K562 (cell line): ENCODE data around the gene FPR1. TPM values are rescaled to one million over a fixed set of nuclear protein-coding genes. Genes with fewer than 3 reads are reported as not detected.
A peak's percentile ranks its signal among the peaks of the same experiment; 100 is the strongest.

ENCODE experiments used
- ARHGAP35 ChIP-seq: fragments of 450-650 bp; IDR thresholded peaks from 2 replicates; pipeline ENCODE4 v1.6.1; 2018; ENCODE audit not compliant: partially characterized antibody
- CBFB ChIP-seq: sonication (generic); formaldehyde crosslinking; IDR thresholded peaks from 2 replicates; pipeline ENCODE4 v1.4.0; 2020; ENCODE audit warnings: mild to moderate bottlenecking, missing genetic modification reagents
- CBX8 ChIP-seq: fragments of 200-600 bp; sonication (generic); IDR thresholded peaks from 2 replicates; pipeline ENCODE4 v1.6.1; 2012; ENCODE audit warnings: borderline replicate concordance, mixed run types, low read depth, mild to moderate bottlenecking, moderate library complexity, mixed read lengths, low read length, control low read depth, inconsistent platforms; ENCODE audit not compliant: poor library complexity, severe bottlenecking; ENCODE audit errors: extremely low read depth
- FOXK1 ChIP-seq: sonication (generic); formaldehyde crosslinking; IDR thresholded peaks from 2 replicates; pipeline ENCODE4 v1.8.0; 2022; ENCODE audit warnings: missing genetic modification reagents, mild to moderate bottlenecking, borderline replicate concordance
- HEY1 ChIP-seq: fragments of 250-450 bp; sonication (Bioruptor Pico); IDR thresholded peaks from 2 replicates; pipeline ENCODE4 v1.5.0; 2020; ENCODE audit warnings: mild to moderate bottlenecking, moderate library complexity, borderline replicate concordance
- IFI16 ChIP-seq: fragments of 250-450 bp; sonication (Bioruptor Pico); IDR thresholded peaks from 2 replicates; pipeline ENCODE4 v2.1.2; 2022; ENCODE audit warnings: mild to moderate bottlenecking, inconsistent platforms
- L3MBTL2 ChIP-seq: fragments of 450-650 bp; IDR thresholded peaks from 2 replicates; pipeline ENCODE4 v1.6.1; 2016; ENCODE audit warnings: mild to moderate bottlenecking, moderate library complexity
- LEF1 ChIP-seq: fragments of 450-650 bp; IDR thresholded peaks from 2 replicates; pipeline ENCODE4 v1.6.1; 2016; ENCODE audit warnings: mild to moderate bottlenecking
- MECOM ChIP-seq: fragments of 250-450 bp; sonication (Bioruptor Pico); IDR thresholded peaks from 2 replicates; pipeline ENCODE4 v1.8.0; 2022; ENCODE audit warnings: inconsistent platforms
- PML ChIP-seq: IDR thresholded peaks from 2 replicates; pipeline ENCODE4 v1.6.1; 2012; ENCODE audit warnings: low read length, inconsistent platforms
- RB1 ChIP-seq: fragments of 450-650 bp; IDR thresholded peaks from 2 replicates; pipeline ENCODE4 v1.6.1; 2017; ENCODE audit warnings: low read depth, mild to moderate bottlenecking
- RFX1 ChIP-seq: fragments of 450-650 bp; IDR thresholded peaks from 2 replicates; pipeline ENCODE4 v1.6.1; 2016; ENCODE audit warnings: mild to moderate bottlenecking, moderate library complexity
- SIN3A ChIP-seq, 2 experiments: fragments of 150-350 bp in 1 of 2; IDR thresholded peaks; 2 replicates each; pipeline ENCODE4 v1.6.1; 2011 to 2016; ENCODE audit warnings: borderline replicate concordance in 2 of 2, low read depth in 2 of 2, low read length in 2 of 2, mild to moderate bottlenecking in 2 of 2, moderate library complexity in 2 of 2; ENCODE audit not compliant: control insufficient read depth in 1 of 2
- SREBF1 ChIP-seq: fragments of 150-350 bp; IDR thresholded peaks from 2 replicates; pipeline ENCODE4 v1.6.1; 2014; ENCODE audit warnings: antibody characterized with exemption, low read depth, low read length, borderline replicate concordance
- TAF1 ChIP-seq: IDR thresholded peaks from 2 replicates; pipeline ENCODE4 v1.6.1; 2011; ENCODE audit warnings: mild to moderate bottlenecking, low read length, moderate library complexity; ENCODE audit not compliant: insufficient read depth, control insufficient read depth, severe bottlenecking; ENCODE audit errors: extremely low read depth
- TCFL5 ChIP-seq: fragments of 250-450 bp; sonication (Bioruptor Pico); conservative IDR thresholded peaks from 2 replicates; pipeline ENCODE4 v1.6.1; 2021; ENCODE audit warnings: mild to moderate bottlenecking, moderate library complexity, matching md5 sums
- ZBTB7A ChIP-seq: IDR thresholded peaks from 2 replicates; pipeline ENCODE4 v1.6.1; 2011; ENCODE audit warnings: low read depth, mild to moderate bottlenecking, low read length, moderate library complexity, borderline replicate concordance; ENCODE audit not compliant: control insufficient read depth
- ZBTB8A ChIP-seq: fragments of 450-650 bp; IDR thresholded peaks from 2 replicates; pipeline ENCODE4 v1.6.1; 2018; ENCODE audit warnings: mild to moderate bottlenecking, moderate library complexity; ENCODE audit not compliant: partially characterized antibody
- ZC3H8 ChIP-seq: fragments of 450-650 bp; IDR thresholded peaks from 2 replicates; pipeline ENCODE4 v1.6.1; 2017
- ZNF217 ChIP-seq: sonication (generic); formaldehyde crosslinking; IDR thresholded peaks from 2 replicates; pipeline ENCODE4 v1.8.0; 2022; ENCODE audit warnings: mild to moderate bottlenecking, missing genetic modification reagents
- polyA plus RNA-seq, 8 experiments: library from polyadenylated mRNA; depleted of rRNA in 4 of 8; stranded (reverse) in 5 of 8; unstranded in 3 of 8; fragments of >200 nt; fragmentation: Nextera tagmentation in 2 of 8; fragmentation: Illumina TruSeq in 1 of 8; extraction: Ambion mirVana in 2 of 8; extraction: Trizol in 1 of 8; gene quantifications; 2 replicates each; pipeline versions ENCODE4 v1.2.1 to v1.2.3, GENCODE V29; 2011 to 2014; ENCODE audit warnings: inconsistent platforms in 1 of 8, missing spikeins in 1 of 8
- total RNA-seq, 7 experiments: library from RNA; depleted of rRNA in 6 of 7; stranded (reverse); fragments of >200 nt in 6 of 7; fragmentation: Illumina TruSeq in 2 of 7; extraction: Trizol in 2 of 7; gene quantifications; 2 replicates each; pipeline versions ENCODE4 v1.2.1 to v1.2.3, GENCODE V29; 2011 to 2021; ENCODE audit warnings: low replicate concordance in 1 of 7
- TF ChIP-seq, protein P1 (sequence below): fragments of 450-650 bp; IDR thresholded peaks from 2 replicates; pipeline ENCODE4 v1.6.1; 2018; ENCODE audit not compliant: partially characterized antibody
- TF ChIP-seq, protein P2 (sequence below): sonication (generic); formaldehyde crosslinking; IDR thresholded peaks from 2 replicates; pipeline ENCODE4 v1.8.1; 2023; ENCODE audit warnings: mild to moderate bottlenecking, missing genetic modification reagents
- TF ChIP-seq, protein P3 (sequence below): fragments of 450-650 bp; formaldehyde crosslinking; IDR thresholded peaks from 2 replicates; pipeline ENCODE4 v1.4.0; 2020; ENCODE audit warnings: mild to moderate bottlenecking, moderate library complexity

Gene FPR1
- total and polyA plus RNA-seq, 9 of the 15 experiments (the other 6 are each of a cell fraction or from before 2014, with no cell fraction given) = 0.06 to 0.25 (median 0.14) TPM; not detected in 4

DNA sequence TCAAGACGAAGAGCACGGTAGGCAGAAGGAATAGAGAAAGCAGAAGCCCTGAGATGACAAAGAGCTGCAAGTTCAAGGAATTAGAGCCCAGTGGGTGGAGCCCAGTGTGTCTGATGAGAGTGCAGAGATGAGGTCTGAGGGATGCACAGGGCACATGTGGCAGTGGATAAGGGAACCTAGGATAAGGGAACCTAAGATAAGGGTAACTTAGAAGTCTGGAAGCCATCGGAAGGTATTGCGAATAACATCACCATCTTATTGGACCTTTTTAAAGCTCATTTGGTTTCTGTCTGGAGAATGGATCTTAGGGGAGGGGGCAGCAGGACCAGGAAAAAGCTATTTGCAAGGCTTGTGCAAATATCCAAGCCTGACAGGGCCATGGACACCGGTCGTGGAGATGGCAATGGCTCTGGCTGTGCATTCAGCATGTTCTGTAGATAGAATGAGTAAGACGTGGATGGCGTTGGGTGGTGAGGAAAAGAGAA, 44.6 kb upstream of the FPR1 start (continued):
- peak; percentile 84 for TF ChIP-seq PML
- TF ChIP-seq, protein P1, sequence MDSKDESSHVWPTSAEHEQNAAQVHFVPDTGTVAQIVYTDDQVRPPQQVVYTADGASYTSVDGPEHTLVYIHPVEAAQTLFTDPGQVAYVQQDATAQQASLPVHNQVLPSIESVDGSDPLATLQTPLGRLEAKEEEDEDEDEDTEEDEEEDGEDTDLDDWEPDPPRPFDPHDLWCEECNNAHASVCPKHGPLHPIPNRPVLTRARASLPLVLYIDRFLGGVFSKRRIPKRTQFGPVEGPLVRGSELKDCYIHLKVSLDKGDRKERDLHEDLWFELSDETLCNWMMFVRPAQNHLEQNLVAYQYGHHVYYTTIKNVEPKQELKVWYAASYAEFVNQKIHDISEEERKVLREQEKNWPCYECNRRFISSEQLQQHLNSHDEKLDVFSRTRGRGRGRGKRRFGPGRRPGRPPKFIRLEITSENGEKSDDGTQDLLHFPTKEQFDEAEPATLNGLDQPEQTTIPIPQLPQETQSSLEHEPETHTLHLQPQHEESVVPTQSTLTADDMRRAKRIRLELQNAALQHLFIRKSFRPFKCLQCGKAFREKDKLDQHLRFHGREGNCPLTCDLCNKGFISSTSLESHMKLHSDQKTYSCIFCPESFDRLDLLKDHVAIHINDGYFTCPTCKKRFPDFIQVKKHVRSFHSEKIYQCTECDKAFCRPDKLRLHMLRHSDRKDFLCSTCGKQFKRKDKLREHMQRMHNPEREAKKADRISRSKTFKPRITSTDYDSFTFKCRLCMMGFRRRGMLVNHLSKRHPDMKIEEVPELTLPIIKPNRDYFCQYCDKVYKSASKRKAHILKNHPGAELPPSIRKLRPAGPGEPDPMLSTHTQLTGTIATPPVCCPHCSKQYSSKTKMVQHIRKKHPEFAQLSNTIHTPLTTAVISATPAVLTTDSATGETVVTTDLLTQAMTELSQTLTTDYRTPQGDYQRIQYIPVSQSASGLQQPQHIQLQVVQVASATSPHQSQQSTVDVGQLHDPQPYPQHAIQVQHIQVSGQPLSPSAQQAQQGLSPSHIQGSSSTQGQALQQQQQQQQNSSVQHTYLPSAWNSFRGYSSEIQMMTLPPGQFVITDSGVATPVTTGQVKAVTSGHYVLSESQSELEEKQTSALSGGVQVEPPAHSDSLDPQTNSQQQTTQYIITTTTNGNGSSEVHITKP = peak; percentile 39
- TF ChIP-seq IFI16 = no peak
- no peak for TF ChIP-seq CBFB (CRISPR knock-in tag)
- TF ChIP-seq RFX1 = no peak
- no peak for TF ChIP-seq ZC3H8
- TF ChIP-seq SIN3A (IDR thresholded peaks at IDR 0.05; ENCODE audit: borderline replicate concordance in 2 of 2, control insufficient read depth in 1 of 2, low read depth in 2 of 2, low read length in 2 of 2) = no peak
- TF ChIP-seq TAF1 = no peak
- TF ChIP-seq ZBTB7A = no peak
- TF ChIP-seq, protein P2, sequence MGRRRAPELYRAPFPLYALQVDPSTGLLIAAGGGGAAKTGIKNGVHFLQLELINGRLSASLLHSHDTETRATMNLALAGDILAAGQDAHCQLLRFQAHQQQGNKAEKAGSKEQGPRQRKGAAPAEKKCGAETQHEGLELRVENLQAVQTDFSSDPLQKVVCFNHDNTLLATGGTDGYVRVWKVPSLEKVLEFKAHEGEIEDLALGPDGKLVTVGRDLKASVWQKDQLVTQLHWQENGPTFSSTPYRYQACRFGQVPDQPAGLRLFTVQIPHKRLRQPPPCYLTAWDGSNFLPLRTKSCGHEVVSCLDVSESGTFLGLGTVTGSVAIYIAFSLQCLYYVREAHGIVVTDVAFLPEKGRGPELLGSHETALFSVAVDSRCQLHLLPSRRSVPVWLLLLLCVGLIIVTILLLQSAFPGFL = no peak
- TF ChIP-seq ARHGAP35 = no peak
- no peak for TF ChIP-seq ZBTB8A
- TF ChIP-seq, protein P3, sequence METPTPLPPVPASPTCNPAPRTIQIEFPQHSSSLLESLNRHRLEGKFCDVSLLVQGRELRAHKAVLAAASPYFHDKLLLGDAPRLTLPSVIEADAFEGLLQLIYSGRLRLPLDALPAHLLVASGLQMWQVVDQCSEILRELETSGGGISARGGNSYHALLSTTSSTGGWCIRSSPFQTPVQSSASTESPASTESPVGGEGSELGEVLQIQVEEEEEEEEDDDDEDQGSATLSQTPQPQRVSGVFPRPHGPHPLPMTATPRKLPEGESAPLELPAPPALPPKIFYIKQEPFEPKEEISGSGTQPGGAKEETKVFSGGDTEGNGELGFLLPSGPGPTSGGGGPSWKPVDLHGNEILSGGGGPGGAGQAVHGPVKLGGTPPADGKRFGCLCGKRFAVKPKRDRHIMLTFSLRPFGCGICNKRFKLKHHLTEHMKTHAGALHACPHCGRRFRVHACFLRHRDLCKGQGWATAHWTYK (CRISPR knock-in tag) = peak; percentile 25; the same call in 1 of the 2 replicates
- TF ChIP-seq HEY1 (CRISPR knock-in tag) = no peak
- TF ChIP-seq FOXK1 (CRISPR knock-in tag) = no peak
- TF ChIP-seq ZNF217 (CRISPR knock-in tag) = no peak
- peak; percentile 54 for TF ChIP-seq L3MBTL2
- TF ChIP-seq LEF1 = peak; percentile 75
- no peak for TF ChIP-seq CBX8
- no peak for TF ChIP-seq SREBF1
- no peak for TF ChIP-seq RB1
- peak; percentile 69; the same call in 1 of the 2 replicates for TF ChIP-seq MECOM
- TF ChIP-seq TCFL5 = no peak
